Stimulated activated naive CD8-positive, alpha-beta T cell treated with anti-CD3 and anti-CD28 coated beads, Interleukin-15, Interleukin-2, amounts not matched to agents 100 ng/mL and 50 ng/mL, for 24 hours (primary cell): ENCODE data around the gene C19orf12.

Experiments used
- H3K27ac Mint-ChIP-seq: one replicate; pipeline ENCODE4 v1.8.0; 2021; ENCODE audit warnings: mild to moderate bottlenecking, mixed read lengths
- H3K27me3 Mint-ChIP-seq: one replicate; pipeline ENCODE4 v1.8.0; 2021; ENCODE audit warnings: mixed read lengths
- H3K36me3 Mint-ChIP-seq: one replicate; pipeline ENCODE4 v1.8.0; 2021; ENCODE audit warnings: low read depth, mixed read lengths
- H3K4me1 Mint-ChIP-seq: one replicate; pipeline ENCODE4 v1.8.0; 2021; ENCODE audit warnings: low read depth, mixed read lengths
- H3K4me3 Mint-ChIP-seq: one replicate; pipeline ENCODE4 v1.8.0; 2021; ENCODE audit warnings: mild to moderate bottlenecking, mixed read lengths
- H3K9me3 Mint-ChIP-seq: one replicate; pipeline ENCODE4 v1.8.0; 2021; ENCODE audit warnings: mixed read lengths

The C19orf12 gene

DNA sequence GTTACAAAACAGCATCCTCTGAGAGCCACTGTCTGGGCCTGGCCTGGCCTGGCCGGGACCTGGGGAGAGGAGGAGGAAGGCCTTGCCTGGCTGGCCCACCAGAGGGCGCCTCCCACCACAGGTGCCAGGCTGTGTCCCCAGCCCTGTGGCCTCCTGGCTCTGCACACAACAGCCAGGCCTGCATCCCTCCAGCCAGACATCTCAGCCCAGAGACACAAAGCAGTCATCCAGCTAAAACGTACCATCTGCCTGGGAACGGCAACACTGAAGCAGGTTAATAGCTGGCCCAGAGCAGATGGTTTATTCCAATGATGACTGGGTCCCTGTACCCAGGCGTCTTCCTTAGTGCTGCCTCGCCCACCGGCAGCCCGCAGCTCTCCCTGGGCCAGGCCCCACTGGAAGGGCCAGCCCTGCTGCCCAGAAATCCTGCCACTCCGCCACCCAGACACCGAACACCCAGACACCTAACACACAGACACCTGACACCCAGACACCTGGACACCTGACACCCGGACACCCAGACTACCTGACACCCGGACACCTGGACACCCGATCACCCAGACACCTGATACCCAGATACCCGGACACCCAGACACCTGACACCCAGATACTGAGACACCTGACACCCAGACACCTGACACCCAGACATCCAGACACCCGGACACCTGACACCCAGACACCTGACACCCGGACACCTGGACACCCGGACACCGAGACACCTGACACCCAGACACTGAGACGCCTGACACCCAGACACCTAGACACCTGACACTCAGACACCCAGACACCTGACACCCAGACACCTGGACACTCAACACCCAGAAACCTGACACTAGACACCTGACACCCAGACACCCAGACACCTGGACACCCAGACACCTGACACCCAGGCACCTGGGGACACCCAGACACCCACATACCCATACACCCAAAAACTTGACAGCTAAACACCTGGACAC is 20.1 kb downstream of the C19orf12 start:
- Mint-ChIP-seq H3K36me3 (peaks cover 3% of the 10 kb centered on the region), H3K27me3 (no peaks in the 10 kb centered on the region), H3K27ac (no peak overlapping the region), H3K9me3 (no peaks in the 10 kb centered on the region), H3K4me1 (peaks cover 16% of the 10 kb centered on the region), H3K4me3 (no peak overlapping the region)

DNA sequence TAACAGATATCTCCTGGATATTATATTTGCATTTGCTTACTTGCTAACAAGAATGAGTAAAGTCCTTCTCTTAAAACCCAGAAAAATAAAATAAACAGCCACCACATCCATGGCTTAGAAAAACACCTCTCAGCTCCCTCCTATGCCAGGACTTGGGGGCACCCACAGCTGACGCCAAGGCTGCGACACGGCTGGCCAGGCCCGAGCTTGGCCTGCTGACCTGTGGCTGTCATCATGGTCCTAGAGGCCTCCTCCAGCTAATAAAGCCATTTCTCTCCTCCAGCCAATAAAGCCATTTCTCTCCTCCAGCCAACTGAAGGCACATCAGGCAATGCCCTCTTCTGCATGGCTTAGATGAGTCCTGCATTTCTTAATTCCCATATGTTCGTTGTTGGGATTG is 20.9 kb downstream of the C19orf12 start:
- Mint-ChIP-seq H3K27me3 (no peaks in the 10 kb centered on the region), H3K4me3 (no peak overlapping the region), H3K27ac (no peak overlapping the region), H3K4me1 (peaks cover 21% of the 10 kb centered on the region), H3K9me3 (peaks cover 5% of the 10 kb centered on the region), H3K36me3 (peaks cover 9% of the 10 kb centered on the region)

DNA sequence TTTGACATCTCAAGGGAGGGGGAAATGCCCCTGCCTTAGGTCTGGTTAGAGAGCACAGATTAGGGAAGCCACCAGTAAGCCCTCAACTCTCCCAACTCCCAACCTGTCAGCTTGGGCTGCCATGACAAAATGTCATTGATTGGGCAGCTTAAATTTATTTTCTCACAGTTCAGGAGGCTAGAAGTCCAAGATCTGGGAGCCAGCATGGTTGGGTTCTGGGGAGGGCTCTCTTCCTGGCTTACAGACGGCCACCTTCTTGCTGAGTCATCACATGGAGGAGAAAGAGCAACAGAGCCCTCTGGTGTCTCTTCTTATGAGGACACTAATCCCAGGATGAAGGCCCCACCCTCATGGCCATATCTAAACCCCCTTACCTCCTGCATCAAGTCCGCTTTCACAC is 24.2 kb downstream of the C19orf12 start:
- Mint-ChIP-seq H3K9me3 (peaks cover 5% of the 10 kb centered on the region), H3K27ac (peak overlapping the region; percentile 80), H3K4me3 (no peak overlapping the region), H3K4me1 (peaks cover 47% of the 10 kb centered on the region), H3K27me3 (no peaks in the 10 kb centered on the region), H3K36me3 (peaks cover 9% of the 10 kb centered on the region)

GRCh38 chr19:29687897-29688728 is 26.9 kb downstream of the C19orf12 start:
- H3K27me3 Mint-ChIP-seq = no peaks in the 10 kb centered on the region
- peaks cover 5% of the 10 kb centered on the region for H3K9me3 Mint-ChIP-seq
- H3K27ac Mint-ChIP-seq = peak overlapping the region; percentile 85
- peak overlapping the region; percentile 44 for H3K4me3 Mint-ChIP-seq
- H3K36me3 Mint-ChIP-seq = peaks cover 9% of the 10 kb centered on the region
- peaks cover 54% of the 10 kb centered on the region for H3K4me1 Mint-ChIP-seq

DNA sequence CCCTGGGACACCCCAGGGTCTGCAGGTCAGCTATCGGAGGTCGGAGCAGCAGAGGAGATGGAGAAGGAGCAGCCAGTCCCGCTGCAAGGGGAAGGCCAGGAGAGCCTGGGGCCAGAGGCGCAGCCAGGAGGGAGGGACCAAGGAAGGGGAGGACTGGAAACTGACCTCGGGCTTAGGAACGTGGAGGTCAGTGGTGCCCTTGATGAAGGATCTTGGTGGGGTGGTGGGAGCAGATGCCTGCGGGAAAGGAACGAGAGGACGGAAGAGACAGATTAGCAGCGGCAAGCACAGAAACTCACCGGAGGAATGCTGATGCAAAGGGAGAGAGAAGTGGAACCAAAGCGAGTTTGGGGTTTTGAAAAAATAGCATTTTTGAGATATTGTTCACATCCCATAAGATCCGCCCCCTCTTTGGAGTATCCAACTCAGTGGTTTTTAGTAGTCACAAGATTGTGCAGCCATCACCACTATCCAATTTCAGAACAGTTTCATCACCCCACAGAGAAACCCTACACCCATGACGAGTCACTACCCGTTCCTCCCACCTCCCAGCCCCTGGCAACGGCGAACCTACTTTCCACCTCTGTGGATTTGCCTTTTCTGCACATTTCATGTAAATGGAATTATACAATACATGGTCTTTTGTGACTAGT is 27.7 kb downstream of the C19orf12 start:
- peak overlapping the region; percentile 85 for H3K27ac Mint-ChIP-seq
- peaks cover 5% of the 10 kb centered on the region for H3K9me3 Mint-ChIP-seq
- peaks cover 9% of the 10 kb centered on the region for H3K36me3 Mint-ChIP-seq
- H3K4me1 Mint-ChIP-seq = peaks cover 57% of the 10 kb centered on the region
- peak overlapping the region; percentile 44 for H3K4me3 Mint-ChIP-seq
- H3K27me3 Mint-ChIP-seq = no peaks in the 10 kb centered on the region

- peaks cover 5% of the 10 kb centered on the region for H3K9me3 Mint-ChIP-seq
- H3K36me3 Mint-ChIP-seq = peaks cover 9% of the 10 kb centered on the region
- peak overlapping the region; percentile 0 for H3K27ac Mint-ChIP-seq
- H3K27me3 Mint-ChIP-seq = no peaks in the 10 kb centered on the region
- peaks cover 63% of the 10 kb centered on the region for H3K4me1 Mint-ChIP-seq
- no peak overlapping the region for H3K4me3 Mint-ChIP-seq
Observed at GRCh38 chr19:29686285-29686805, 28.7 kb downstream of the C19orf12 start.

DNA sequence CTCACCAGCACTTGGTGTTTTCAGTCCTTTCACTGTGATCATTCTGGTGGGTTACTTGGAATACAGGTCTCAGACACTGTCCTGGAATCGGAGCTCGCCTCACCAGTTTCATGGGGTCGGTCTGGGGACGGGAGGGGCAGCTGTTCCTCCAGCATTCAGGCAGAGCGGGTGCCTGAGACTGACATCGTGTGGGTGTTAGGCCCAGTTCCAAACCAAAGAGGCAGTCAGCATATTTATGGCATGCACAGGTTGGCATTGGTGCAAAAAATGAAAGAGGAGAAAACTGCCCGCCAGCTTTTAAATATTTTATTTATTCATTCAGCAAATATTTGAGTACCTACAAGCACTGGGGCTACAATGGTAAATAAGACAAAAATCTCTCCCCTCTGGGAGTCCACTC is 29.7 kb downstream of the C19orf12 start:
- Mint-ChIP-seq H3K4me1 (peaks cover 64% of the 10 kb centered on the region), H3K27me3 (no peaks in the 10 kb centered on the region), H3K4me3 (no peak overlapping the region), H3K9me3 (peaks cover 5% of the 10 kb centered on the region), H3K36me3 (peaks cover 6% of the 10 kb centered on the region), H3K27ac (no peak overlapping the region)

GRCh38 chr19:29683009-29683408 is 32.1 kb downstream of the C19orf12 start:
- H3K9me3 Mint-ChIP-seq = no peaks in the 10 kb centered on the region
- H3K27me3 Mint-ChIP-seq = no peaks in the 10 kb centered on the region
- no peak overlapping the region for H3K4me3 Mint-ChIP-seq
- H3K27ac Mint-ChIP-seq = peak overlapping the region; percentile 22
- peaks cover 63% of the 10 kb centered on the region for H3K4me1 Mint-ChIP-seq
- H3K36me3 Mint-ChIP-seq = no peaks in the 10 kb centered on the region

DNA sequence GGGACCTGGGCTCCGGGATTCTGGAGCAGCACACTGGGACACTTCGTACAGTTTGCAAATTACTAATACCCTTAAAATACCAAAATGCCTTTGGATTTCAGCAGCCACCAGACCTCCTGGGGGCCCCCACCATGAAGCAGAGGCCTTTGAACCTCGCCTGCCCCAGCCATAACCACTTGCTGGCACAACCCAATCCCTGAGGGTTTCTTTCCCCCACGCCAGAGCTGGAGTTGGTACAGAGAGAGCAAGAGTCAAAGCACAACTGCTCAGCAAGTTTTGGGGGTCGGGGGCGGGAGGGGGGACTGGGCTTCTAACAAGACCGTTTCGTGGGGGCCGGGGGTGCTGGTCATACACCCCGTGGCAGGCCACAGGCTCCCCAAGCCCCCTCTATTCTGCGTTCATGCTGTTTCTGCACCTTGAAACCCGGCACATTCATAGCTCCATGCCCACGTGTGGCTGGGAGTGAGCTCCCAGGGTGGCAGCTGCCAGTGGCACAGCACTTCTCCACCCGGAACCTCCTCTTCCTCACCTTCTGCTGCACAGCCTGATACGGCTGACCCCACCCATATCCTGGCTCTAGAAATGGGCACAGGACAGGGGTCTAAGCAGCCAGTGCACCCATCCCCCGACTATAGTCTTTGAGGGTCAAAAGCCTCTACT is 32.7 kb downstream of the C19orf12 start:
- H3K4me1 Mint-ChIP-seq = peaks cover 61% of the 10 kb centered on the region
- H3K27me3 Mint-ChIP-seq = no peaks in the 10 kb centered on the region
- H3K36me3 Mint-ChIP-seq = no peaks in the 10 kb centered on the region
- H3K4me3 Mint-ChIP-seq = no peak overlapping the region
- no peaks in the 10 kb centered on the region for H3K9me3 Mint-ChIP-seq
- H3K27ac Mint-ChIP-seq = no peak overlapping the region

GRCh38 chr19:29681422-29682235 is 33.4 kb downstream of the C19orf12 start:
- Mint-ChIP-seq H3K36me3 (peaks cover 1% of the 10 kb centered on the region), H3K4me1 (peaks cover 62% of the 10 kb centered on the region), H3K9me3 (no peaks in the 10 kb centered on the region), H3K4me3 (peak overlapping the region; percentile 63), H3K27me3 (no peaks in the 10 kb centered on the region), H3K27ac (peak overlapping the region; percentile 89)

DNA sequence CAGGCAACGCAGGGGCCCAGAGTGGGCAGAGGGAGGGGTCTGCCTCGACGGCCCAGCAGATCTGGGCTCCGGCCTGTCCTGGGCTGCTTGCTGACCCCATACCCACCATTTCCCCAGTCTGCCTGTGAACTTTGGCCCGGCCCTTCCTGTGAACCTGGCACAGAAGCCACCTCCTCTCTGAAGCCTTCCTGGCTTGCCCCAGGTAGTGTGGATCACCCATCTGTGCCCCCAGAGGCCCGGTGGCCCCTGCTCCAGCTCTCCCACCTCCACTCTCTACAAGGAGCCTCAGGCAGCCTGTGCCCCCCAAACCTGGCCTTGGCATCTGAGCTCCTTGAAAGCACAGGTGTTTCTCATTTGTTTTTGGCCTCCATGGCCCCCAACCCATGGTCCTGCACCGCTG is 34.1 kb downstream of the C19orf12 start:
- Mint-ChIP-seq H3K9me3 (no peaks in the 10 kb centered on the region), H3K27me3 (no peaks in the 10 kb centered on the region), H3K36me3 (peaks cover 8% of the 10 kb centered on the region), H3K4me3 (peak overlapping the region; percentile 63), H3K27ac (peak overlapping the region; percentile 89), H3K4me1 (peaks cover 65% of the 10 kb centered on the region)

DNA sequence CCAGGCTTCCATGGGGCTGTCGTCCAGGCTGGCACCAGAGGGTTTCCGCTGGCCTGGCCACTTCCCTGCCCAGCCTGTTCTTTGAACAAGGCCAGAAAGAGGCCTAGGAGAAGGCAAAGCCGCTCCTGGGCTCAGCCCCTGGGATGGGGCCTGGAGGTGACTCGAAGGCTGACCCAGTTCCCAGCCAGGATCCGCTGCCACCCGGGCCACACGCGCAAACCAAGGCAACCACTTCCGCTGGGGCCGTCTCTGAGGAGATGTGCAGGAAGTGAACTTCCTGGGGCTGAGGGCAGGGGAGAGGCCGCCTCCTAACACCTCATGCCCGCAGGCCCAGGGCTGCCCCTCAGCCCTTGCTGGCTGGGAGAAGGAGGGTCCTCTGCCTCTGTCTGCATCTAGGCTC is 34.6 kb downstream of the C19orf12 start:
- Mint-ChIP-seq H3K36me3 (peaks cover 12% of the 10 kb centered on the region), H3K27ac (peak overlapping the region; percentile 89), H3K4me1 (peaks cover 70% of the 10 kb centered on the region), H3K9me3 (no peaks in the 10 kb centered on the region), H3K4me3 (peak overlapping the region; percentile 63), H3K27me3 (no peaks in the 10 kb centered on the region)

- H3K27me3 Mint-ChIP-seq = no peaks in the 10 kb centered on the region
- no peaks in the 10 kb centered on the region for H3K9me3 Mint-ChIP-seq
- H3K27ac Mint-ChIP-seq = peak overlapping the region; percentile 78
- H3K4me1 Mint-ChIP-seq = peaks cover 69% of the 10 kb centered on the region
- H3K36me3 Mint-ChIP-seq = peaks cover 15% of the 10 kb centered on the region
- peak overlapping the region; percentile 30 for H3K4me3 Mint-ChIP-seq
Observed at GRCh38 chr19:29679598-29680210, 35.4 kb downstream of the C19orf12 start.
